Measurements from ENCODE around the gene ANKRD63.

The ANKRD63 gene

DNA sequence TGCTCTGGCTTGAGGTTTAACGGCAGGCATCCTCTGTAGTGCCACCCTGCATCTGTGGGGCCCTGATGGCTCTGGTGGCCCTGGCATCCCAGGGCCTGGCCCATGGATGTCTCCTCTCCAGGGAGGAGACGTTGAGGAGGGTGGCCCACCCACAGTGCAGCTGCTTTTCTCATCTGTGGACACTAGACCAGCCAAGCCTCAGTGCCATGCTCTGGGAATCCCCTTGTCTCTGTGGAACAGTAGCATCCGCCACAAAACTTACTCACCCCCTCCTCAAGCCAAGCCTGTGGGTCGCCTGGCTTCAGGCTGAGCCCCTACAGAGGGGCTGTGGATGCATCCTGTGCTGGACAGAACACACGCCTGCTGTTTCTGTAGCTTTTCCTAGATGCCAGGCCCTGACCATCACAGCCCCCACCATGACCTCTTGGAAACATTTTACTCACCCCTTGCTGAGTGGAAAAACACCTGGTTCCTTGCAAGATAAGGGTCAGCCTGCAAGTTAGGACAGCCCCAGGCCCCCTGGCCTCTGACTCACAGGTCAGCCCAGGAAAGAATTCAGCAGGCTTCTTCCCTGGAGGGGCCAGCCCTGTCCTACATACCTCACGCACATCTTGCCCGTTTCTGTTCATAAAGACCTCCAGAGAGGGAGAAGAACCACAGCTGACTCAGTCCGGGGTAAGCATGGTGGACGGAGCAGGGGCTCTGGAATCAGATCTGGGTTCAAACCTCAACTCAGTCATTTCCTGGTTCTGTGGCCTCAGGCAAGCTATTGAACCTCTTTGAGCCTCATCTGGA lies 25.0 kb downstream of the ANKRD63 start:
- FAIRE-seq, result no peak

DNA sequence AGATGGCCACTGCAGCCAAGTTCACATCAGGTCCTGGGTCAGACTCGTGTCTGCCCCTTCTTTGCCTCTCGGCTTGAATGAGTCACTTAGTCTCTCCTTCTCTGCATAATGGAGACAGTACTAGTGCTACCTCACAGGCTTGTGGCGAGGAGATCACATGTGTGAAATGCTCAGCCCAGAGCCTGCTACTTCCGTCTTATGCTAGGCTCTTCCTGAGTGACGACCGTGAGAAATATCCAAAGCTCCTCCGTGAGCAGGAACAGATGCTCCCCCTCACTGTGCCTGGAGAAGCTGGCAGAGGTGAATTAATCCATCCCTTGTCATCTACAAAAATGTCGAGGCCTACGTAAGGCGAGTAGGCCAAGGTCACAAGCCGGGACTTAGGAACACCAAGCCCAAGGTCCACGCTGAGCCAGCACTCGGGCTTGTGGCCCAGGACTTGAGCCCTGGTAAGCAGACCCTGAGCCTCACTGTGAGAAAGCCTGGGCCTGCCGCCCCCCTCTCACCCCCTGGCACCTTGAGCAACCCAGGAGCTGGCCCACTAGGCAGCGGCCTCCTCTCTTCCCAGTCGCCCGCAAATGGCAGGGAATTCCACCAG lies 26.1 kb downstream of the ANKRD63 start:
- FAIRE-seq, result no peak

DNA sequence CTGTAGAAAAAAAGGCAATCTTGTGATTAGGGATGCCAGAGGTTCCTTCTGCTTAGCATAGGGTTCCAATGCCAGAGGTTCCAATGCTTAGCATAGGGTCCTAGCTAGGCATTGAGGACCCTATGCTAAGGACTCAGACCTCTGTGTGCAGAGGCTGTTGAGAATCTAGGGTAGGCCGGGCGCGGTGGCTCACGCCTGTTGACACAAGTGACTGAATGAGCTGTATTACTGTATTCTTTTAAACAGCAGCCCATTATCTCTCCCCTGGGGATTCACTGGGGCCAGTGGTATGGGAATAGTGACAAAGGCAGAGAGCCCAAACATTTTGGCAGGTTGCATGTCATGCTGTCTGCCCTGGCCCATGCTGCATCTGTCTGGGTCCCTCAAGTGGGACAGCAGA lies 27.8 kb downstream of the ANKRD63 start:
- no peak for FAIRE-seq

DNA sequence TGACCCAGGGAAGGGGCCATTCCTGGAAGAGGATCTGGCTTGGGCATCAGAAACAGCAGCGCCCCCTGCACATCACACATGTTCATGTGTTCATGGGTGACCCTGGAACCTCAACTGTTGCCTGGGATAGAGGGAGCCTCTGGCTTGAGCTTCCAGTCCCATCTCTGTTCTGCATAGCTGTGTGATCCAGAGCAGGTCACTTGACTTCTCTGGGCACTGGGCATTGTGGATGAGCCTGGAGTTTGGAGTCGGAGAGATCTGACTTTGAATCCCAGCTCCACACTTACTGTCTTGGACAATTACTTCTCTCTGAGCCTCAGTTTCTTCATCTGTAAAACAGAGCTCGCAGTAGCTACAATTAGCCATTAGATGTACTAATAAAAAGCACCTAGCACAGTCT lies 28.4 kb downstream of the ANKRD63 start:
- no peak for FAIRE-seq

DNA sequence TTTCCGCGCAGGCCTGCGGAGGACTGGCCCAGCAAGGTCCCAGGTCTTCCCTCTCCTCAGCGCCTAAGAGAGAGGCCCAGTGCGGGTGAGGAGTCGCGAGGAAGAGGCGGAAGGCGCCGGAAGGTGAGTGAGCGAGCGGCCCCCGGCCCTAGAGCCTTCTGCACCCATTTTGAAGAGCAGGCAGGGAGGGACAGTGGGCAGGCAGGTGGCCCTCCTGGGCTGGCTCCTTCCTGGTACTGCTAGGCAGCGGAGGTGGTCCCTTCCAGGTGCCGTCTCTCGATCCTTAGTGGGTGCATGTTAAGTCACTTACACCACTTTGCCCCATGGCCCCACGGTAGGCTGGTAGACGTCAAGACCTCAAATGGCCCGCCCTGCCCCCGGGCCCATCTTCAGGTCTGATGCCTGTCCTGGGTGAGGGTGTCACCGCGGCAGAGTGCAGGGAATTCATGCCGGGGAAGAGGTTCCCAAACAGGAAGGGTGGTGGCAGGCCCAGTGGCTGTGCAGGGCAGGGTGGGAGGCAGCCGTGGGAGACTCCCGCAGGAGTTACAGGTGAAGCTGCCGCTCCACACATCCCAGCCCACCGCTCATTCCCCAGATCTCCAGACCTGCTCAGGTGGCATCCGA lies 29.6 kb downstream of the ANKRD63 start:
- FAIRE-seq, result no peak

DNA sequence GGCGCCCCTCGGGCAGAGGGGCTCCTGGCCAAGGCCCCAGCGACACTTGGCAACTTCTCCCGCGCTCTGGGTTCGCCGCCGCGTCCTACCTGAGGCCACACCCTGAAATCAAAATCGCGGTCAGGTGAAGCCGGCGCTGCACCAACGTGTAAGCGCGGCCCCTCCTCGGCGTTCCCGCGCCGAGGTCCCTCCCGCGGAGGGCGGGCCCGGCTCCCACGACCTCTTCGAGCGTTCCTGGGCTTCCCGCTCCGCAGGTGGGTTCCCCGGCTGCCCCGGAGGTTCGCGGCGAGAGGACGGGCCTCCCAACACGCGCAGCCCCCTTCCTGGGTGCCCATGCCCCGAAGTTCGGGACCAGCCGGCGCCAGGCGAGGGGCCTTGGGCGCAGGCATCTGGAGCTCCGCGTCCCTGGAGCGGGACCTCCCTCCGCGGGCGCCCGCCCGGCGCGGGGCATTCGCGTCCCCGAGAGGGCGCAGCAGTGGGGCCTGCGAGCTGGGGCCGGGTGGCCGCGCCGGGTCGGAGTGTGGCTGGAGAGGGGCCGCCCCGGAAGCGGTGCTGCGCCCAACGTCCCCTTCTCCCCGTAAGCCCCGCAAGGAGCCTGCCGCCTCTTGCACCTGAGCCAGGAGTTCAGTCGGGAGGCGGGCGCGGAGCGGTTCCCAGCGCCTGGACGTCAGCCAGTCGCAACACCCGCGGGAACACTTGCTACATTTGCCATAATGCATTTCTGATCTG lies 30.3 kb downstream of the ANKRD63 start:
- no peak for FAIRE-seq

DNA sequence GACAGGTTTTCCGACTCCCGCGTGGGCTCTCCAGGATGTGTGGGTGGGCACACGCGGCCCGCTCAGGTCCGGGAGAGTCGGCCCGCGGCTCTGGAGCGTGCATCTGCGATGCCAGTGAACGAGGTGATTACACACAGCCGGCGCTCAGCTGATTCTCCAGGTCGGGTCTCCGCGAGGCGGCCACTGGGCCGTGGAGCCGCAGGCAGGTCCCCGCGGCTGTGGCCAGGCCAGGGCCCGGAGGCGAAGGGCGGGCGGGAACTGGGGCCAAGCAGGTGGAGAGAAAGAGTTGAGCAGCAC lies 30.8 kb downstream of the ANKRD63 start:
- no peak for FAIRE-seq

DNA sequence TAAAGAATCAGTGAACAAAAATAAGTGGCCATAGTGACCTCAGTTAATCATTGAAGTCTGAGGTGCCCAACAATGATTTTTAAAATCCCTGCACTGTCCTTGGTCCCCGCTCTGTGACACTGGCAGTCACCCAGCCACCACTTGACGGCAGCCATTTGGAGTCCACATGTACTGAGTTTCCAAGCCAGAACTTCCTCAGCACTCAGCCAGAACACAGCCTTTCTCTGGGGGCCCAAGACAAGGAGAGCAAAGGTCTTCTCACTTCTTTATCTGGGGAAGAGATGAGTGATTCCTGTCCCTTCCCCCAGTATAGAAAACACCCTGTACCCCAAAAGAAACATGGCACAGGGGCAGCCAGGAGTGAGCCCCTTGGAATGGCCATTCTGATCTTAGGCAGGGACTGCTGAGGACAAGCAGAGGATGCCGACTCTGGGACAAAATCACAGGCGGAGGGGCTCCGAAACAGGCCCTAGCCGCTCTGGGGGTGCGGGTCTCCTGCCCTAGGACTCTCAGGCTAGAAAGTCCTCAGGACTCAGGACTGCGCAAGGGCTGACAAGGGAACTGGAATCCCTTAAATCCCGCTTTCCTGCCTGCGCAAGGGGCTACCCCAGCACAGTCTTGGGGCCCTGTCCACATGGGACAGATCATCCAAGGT lies 31.3 kb downstream of the ANKRD63 start:
- no peak for FAIRE-seq

DNA sequence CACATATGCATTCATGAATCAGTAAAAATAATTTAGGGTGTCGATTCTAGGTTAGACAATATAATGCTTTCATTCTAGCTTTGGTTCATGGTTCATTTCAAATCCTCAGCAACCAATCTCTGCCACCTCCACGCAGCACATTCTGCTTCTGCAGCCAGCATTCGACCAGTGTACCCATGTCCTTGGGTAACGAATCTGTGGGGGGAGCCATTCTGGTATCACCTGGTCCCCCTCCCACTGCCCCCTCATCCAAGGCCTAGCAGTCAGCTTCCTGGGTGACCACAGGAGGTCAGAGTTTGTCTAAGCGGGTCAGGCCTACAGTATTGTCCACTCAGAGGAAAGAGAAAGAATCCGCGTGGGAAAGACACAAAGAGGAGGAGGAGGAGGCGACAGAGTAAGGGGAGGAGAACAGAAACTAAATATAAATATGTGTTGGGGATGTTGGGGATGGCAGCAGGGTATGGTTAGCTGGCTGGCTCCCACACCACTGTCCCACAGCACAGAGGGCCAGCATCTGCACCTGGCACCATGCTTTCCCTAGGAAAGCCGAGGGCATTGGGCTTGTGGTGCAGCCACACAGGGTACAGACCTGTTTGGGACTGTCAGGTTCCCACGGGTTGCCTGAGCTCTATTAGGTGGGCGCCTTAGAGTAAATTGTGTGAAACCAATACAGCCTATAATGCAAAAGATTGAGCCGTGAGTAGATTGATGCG lies 31.9 kb downstream of the ANKRD63 start:
- FAIRE-seq, result no peak

DNA sequence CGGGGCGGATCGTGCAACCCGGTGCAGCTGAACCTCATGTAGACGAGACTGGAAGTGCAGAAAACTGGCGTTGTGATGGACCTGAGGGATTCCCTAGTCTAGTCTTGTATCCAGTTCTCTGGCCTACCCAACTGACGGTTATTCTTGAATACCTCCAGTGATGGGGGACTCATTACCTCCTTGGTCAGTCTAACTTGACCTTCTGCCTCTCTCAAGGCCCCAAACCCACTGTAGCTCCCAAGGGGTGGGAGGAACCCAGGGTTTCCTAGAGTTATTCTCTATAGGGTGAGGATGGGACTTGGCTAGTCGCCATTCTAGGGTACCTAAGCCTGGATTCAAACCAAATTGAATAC lies 32.6 kb downstream of the ANKRD63 start:
- no peak for FAIRE-seq

DNA sequence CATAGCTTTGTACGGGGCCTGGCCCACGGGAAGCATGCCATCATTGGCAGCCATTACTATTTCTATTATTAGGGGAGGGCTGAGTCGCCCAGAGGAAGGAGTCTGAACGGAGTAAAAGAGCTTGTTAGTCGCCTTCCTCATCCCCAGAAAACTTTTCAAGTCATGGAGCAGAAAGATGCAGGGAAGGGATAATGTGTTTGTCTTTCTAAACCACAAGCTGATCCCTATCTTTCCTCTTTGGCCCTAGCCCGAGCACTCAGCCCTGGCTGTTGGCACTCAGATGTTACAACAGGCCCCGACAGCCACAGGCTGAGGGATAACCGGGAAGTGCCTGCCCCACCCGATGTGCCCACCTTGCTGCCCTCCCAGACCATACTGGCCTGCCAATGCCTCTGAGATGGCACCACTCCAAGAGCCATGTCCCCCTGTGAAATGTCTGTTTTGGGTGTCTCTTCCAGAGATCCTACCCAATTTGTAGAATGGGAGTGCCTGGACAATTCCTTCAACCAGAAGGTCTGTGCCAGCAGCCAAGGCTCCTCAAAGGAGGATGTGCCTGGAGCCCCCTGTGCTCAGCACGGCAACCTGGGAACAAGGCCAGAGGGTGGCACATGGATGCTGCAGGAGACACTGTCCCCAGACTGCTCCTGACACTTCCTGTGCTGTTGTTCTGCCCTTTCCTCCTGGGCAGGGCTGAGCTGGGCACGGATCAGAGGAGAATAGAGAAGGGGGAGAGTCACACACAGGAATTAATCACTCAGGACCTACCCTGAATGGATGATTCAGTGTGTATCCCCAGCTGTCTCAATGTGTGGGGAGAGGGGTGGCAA lies 33.2 kb downstream of the ANKRD63 start:
- FAIRE-seq, result no peak

DNA sequence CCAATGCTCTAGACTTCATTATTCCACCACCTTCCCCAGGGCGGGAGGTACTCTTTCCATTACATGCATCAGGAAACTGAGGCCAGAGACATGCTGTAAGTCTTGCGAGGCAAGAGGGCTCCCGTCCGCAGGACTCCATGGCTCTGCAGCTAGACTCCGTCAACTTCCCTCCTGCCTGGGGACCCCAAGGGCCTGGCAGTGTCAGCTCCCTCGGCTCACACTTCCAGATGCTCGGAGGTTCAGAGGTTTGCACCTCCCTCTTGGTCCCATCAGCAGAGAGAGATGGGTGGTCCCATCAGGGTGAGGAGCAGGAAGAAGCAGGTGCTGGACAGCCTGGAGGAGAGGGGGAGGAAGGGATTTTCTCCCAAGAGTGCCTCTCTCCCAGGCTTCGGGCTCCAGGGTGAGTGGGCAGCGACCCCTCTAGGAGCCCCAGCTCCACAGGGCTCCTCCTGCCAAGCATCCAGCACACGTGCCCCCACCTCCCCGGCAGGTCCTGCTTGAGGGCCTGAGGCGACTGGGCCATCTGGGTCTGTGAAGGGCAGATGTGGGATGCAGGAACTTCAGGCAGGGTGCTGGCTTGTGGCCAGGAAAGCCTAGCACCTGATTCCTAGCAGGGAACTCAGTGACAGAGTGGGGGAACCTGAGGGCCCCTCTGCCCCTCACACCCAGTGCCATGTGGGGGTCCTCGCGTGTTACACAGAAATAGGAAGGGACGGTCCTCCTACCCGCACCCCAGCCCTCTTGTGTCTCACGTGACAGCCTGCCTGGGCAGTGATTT lies 34.7 kb downstream of the ANKRD63 start:
- FAIRE-seq, result no peak

DNA sequence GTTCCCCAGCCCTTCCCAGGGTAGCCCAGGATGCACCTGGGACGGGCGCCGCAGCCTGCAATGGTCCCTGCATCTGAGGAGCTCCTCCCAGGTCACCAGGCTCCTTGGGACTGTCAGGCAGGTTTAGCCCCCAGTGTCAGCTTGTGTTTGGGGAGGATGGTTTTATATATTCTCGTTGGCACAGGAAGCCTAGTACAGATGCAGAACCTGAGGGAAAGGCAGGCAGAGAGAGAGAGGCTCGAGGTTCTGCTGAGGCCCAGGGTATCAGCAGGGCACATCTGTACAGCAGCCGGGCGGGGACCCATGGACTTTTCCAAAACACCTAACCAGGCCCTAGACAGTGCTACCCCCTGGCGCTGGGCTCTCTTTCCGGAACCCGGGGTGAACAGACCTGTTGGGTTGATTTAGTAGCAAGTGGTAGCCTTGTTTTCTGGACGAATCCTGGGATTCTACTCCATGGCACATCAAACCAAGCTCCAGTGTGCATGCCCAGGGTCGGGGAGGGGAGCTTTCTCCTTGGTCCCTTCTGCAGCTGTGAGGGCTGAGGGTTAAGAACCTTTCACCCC lies 35.4 kb downstream of the ANKRD63 start:
- no peak for FAIRE-seq

DNA sequence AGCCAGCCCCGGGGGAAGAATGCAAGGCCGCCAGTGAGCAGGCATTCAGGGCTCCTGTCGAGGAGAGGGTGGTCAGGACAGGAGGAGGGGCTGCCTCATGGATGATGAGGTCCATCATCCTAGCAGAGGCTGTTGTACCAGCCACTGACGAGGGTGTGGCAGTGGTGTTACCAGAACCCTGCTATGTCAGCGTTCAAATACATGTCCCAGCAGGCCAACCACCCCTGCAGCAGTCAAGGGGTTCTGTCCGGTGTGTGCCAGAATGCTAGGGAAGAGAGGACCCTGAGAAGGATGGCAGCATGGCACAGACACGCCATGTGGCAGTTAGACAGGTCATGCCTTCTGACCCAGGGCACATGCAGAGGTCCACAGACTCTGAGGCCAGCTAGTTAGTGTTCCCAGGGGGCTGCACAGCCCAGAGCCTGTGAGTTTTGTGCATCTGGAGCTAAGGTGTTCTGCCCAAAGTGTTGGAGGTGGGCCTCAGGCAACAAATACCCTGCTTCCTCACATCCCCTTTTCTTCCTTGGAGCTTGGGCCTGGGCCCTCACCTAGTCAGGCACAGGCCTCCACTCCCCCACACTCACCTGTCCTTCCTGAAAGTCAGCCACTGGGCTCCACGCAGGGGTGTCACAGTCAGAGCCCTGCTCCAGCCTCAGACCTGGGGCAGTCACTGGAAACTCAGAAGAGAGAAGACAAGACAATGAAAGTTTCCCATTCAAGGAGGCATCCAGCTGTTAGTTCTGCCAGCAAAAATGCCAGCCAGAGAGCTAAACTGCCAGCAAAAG lies 36.2 kb downstream of the ANKRD63 start:
- FAIRE-seq, result no peak

DNA sequence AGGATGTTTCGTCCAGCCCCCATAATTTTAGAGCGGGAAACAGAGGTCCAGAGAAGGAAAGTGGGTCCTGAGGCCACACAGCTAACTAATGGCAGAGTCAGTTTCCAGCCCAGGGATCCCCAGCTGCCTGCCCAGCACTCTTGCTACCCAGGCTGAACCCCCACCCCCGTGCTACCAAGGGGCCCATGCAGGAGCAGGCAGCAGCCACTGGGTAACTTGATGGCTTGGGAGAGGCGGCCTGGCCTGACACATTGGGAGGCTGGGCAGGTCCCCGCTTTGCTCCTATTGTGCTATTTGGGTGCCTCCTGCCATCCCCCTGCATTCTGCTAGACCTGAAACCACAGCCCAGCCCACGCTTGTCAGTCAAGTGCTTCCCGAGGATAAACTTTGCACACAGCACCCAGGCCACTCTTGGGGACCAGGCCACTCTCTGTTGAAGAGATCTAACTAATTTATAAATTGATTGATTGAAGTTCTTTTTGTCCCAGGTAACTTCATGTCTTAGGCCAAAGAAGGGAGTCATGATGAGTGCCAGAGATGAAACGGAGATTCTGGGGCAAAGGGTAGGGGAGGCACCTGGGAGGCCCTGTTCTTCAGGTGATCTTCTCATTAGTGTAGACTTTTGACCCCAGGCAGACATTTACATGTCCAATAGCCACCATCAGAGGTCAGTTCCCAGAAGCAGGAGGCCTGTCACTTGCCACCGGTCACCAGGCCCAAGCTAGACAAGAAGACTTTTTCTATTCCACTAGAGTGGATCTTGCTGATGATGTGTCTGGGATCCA lies 37.0 kb downstream of the ANKRD63 start:
- no peak for FAIRE-seq

DNA sequence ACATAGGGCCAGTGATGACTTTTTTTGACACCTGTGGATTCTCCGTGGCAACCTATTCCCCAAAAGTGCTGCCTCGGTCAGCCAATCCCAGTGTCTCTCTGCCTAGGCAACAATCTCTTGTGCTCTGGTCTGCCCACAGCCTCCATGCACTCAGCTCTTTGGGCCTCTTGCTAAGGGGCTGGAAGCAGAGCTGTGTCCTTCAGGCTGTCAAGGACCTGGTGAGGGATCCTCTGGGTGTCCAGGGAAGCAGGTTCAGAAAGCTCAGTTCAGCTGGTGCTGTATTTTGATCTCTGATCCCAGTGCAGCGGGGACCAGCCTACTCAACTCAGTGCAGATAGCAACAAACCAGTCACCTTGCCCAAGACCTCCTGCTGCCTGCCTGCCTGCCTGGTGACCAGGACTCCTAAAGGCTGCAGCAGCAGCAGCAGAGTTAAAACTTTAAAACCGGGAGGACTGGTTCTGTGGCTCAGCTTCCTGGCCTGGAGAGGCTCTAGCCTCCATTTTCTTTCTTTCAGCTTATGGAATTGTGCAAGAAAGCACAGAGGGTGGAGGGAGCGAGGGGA lies 37.8 kb downstream of the ANKRD63 start:
- FAIRE-seq, result no peak

DNA sequence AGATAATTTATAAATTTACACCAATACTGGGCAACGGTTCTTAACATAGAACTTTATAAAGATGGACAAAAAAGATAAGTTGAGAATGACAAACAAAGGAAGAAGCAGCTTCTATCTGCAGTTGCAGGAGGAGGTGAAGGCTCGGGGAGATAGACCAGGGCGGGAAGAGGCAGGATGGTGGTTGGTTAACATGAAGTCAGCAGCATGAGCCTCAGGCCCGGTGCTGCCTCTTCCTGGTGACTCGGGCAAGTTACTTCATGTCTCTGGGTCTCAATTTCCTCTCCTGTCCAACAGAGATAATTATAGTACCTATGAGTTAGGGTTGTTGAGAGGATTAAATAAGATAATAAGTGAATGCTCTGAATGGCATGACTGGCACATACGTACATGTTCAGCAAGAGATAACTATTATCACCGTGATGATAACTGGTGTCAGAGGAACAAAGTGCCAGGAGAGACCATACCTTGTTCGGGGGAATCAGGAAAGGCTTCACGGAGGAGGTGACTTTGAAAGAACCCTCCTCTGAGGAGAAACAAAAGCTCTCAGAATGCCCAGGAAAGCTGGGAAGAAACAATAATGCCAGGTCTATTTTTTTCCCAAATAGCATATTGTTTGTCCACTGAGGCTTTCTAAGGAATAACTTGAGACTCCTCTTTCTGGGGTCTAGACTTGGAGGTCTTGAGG lies 39.6 kb downstream of the ANKRD63 start:
- FAIRE-seq, result no peak

DNA sequence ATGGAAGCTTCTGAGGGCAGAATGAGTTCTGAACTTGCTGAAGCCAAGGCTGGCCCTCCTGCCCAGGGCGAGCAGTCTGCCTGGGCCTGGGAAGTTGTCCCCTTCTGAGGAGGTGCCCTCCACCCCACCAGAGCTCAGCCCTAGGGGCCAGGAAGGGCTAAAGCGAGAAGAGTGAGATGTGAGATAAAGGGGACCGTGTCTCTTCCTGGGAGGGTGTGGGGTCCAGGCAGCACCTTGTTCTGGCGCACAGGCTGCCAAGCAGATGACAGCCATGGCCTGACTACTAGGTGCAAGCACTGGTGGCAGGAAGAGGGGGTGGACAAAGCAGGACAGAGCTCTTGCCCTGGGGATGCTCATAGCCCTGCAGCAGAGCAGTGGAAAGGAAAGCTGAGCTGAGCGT lies 40.3 kb downstream of the ANKRD63 start:
- no peak for FAIRE-seq

All from endometrium (tissue), 2 donors.